Muscle of back (tissue), 13 donors: ENCODE data around the gene RPL12. TPM values are rescaled to one million over a fixed set of nuclear protein-coding genes. Genes with fewer than 3 reads are reported as not detected.

Experiments
- DNase-seq, 3 donors: peaks; one replicate each; pipeline versions ENCODE4 v3.0.0 to v3.0.0-alpha.2; 2013
- long read RNA-seq, 9 donors: transcript quantifications; one replicate each; lab custom pipeline, GENCODE V29; 2026
- polyA plus RNA-seq, 10 donors: library from polyadenylated mRNA; unstranded; fragments of 120-200 nt; gene quantifications; one replicate each; pipeline ENCODE4 v1.2.1, GENCODE V29; 2013; ENCODE audit not compliant: insufficient read length in 10 of 10

The RPL12 gene
- polyA plus RNA-seq: 1,000 to 10,000 TPM; 1,554 to 2,407 (median 2,044) TPM
- long read RNA-seq, donor 1, transcript RPL12-201 (7 exons, 633 nt): major isoform, 1,142 of 2,764 reads
- long read RNA-seq, donor 1, transcript RPL12-203 (4 exons, 2,275 nt): minor isoform, 375 of 2,764 reads
- long read RNA-seq, donor 1, transcript RPL12-204 (7 exons, 864 nt): minor isoform, 7 of 2,764 reads
- long read RNA-seq, donor 1, partial matches to known transcripts: 1,186 of 2,764 reads
- long read RNA-seq, donor 1, other reads (novel, unspliced or antisense): 50 of 2,764 reads
- long read RNA-seq, donor 2, transcript RPL12-204 (7 exons, 864 nt): minor isoform, 7 of 3,152 reads
- long read RNA-seq, donor 2, transcript RPL12-201 (7 exons, 633 nt): major isoform, 1,419 of 3,152 reads
- long read RNA-seq, donor 2, transcript RPL12-203 (4 exons, 2,275 nt): minor isoform, 347 of 3,152 reads
- long read RNA-seq, donor 2, transcript RPL12-202 (2 exons, 344 nt): minor isoform, 5 of 3,152 reads
- long read RNA-seq, donor 2, partial matches to known transcripts: 1,268 of 3,152 reads
- long read RNA-seq, donor 2, other reads (novel, unspliced or antisense): 106 of 3,152 reads
- long read RNA-seq, donor 3, partial matches to known transcripts: 0 of 4 reads
- long read RNA-seq, donor 3, other reads (novel, unspliced or antisense): 0 of 4 reads
- long read RNA-seq, donor 4, transcript RPL12-201 (7 exons, 633 nt): major isoform, 1,249 of 3,010 reads
- long read RNA-seq, donor 4, transcript RPL12-203 (4 exons, 2,275 nt): minor isoform, 206 of 3,010 reads
- long read RNA-seq, donor 4, partial matches to known transcripts: 1,464 of 3,010 reads
- long read RNA-seq, donor 4, other reads (novel, unspliced or antisense): 85 of 3,010 reads
- long read RNA-seq, donor 5, transcript RPL12-201 (7 exons, 633 nt): major isoform, 2,087 of 4,226 reads
- long read RNA-seq, donor 5, transcript RPL12-204 (7 exons, 864 nt): minor isoform, 12 of 4,226 reads
- long read RNA-seq, donor 5, transcript RPL12-202 (2 exons, 344 nt): minor isoform, 7 of 4,226 reads
- long read RNA-seq, donor 5, transcript RPL12-203 (4 exons, 2,275 nt): minor isoform, 614 of 4,226 reads
- long read RNA-seq, donor 5, partial matches to known transcripts: 1,362 of 4,226 reads
- long read RNA-seq, donor 5, other reads (novel, unspliced or antisense): 144 of 4,226 reads
- long read RNA-seq, donor 6, transcript RPL12-201 (7 exons, 633 nt): major isoform, 1,538 of 3,616 reads
- long read RNA-seq, donor 6, transcript RPL12-204 (7 exons, 864 nt): minor isoform, 10 of 3,616 reads
- long read RNA-seq, donor 6, transcript RPL12-203 (4 exons, 2,275 nt): minor isoform, 365 of 3,616 reads
- long read RNA-seq, donor 6, partial matches to known transcripts: 1,574 of 3,616 reads
- long read RNA-seq, donor 6, other reads (novel, unspliced or antisense): 126 of 3,616 reads
- long read RNA-seq, donor 7, transcript RPL12-204 (7 exons, 864 nt): minor isoform, 16 of 2,838 reads
- long read RNA-seq, donor 7, transcript RPL12-202 (2 exons, 344 nt): minor isoform, 7 of 2,838 reads
- long read RNA-seq, donor 7, transcript RPL12-203 (4 exons, 2,275 nt): minor isoform, 289 of 2,838 reads
- long read RNA-seq, donor 7, transcript RPL12-201 (7 exons, 633 nt): major isoform, 1,041 of 2,838 reads
- long read RNA-seq, donor 7, partial matches to known transcripts: 1,415 of 2,838 reads
- long read RNA-seq, donor 7, other reads (novel, unspliced or antisense): 70 of 2,838 reads
- long read RNA-seq, donor 8, transcript RPL12-201 (7 exons, 633 nt): major isoform, 684 of 1,885 reads
- long read RNA-seq, donor 8, transcript RPL12-203 (4 exons, 2,275 nt): minor isoform, 247 of 1,885 reads
- long read RNA-seq, donor 8, transcript RPL12-204 (7 exons, 864 nt): minor isoform, 10 of 1,885 reads
- long read RNA-seq, donor 8, partial matches to known transcripts: 912 of 1,885 reads
- long read RNA-seq, donor 8, other reads (novel, unspliced or antisense): 31 of 1,885 reads
- long read RNA-seq, donor 9, transcript RPL12-203 (4 exons, 2,275 nt): minor isoform, 51 of 328 reads
- long read RNA-seq, donor 9, transcript RPL12-201 (7 exons, 633 nt): major isoform, 176 of 328 reads
- long read RNA-seq, donor 9, partial matches to known transcripts: 93 of 328 reads
- long read RNA-seq, donor 9, other reads (novel, unspliced or antisense): 6 of 328 reads

DNA sequence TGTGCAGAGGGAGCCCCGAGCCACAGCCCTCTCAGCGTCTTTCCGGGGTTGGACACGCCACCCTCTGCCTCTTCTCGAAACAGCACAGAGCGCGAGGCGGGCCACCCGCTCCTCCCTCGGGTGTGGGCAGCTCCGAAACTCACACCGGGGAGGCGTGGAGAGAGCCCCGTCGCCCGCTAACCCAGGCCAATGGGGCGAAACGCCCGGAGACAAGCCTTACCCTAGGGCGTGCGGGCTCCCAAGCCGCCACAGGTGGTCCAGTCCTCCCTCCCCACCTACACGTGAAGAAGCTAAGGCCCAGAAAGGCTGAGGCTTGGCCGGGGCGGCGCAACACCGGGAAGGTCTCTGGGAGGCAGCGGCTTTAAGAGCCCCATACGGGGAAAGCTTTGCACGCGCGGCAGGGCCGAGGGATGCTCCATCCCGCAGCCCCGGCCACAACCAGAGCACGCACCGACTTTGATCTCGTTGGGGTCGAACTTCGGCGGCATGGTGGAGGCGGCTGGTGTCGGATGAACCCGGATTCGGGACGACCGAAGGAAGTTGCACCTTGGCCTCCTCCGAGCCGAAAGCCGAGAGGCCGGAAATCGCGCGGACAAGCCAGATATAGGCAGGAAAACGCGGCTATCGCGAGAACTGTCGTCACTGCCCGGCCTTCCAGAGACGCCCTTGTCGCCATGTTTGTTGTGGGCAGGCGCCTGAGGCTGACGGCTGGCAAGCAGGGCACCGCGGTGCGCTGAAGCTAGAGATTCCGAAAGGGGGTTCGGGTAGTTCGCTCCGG lies at the start of gene RPL12, which contains the start of gene LRSAM1:
Gene RPL12 (minus strand): TSS at position 577 of the 778 bp plus-strand sequence. CDS start 89 bp downstream, at position 488.
Gene LRSAM1 (plus strand): TSS at position 681 of the 778 bp plus-strand sequence. CDS start 3,018 bp downstream, outside the sequence.
- DNase-seq: peak; percentile 96 to 98 (median 97)

DNA sequence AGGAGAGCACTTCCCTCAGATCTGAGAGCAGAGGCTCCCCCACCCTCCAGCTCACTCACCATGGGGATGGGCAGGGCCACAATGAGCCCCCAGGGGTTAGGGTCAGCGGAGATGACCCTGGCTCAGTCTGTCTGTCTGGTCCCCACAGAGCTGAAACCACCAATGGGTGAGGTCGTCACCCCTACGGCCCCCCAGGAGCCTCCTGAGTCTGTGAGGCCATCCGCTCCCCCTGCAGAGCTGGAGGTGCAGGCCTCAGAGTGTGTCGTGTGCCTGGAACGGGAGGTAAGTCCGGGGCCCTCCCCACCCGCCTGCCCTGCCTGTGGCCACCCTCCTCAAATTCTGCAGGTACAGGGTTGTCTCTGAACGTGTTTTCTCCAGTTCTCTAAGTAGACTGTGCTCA lies 49.7 kb upstream of the RPL12 start:
- DNase-seq: no peak

DNA sequence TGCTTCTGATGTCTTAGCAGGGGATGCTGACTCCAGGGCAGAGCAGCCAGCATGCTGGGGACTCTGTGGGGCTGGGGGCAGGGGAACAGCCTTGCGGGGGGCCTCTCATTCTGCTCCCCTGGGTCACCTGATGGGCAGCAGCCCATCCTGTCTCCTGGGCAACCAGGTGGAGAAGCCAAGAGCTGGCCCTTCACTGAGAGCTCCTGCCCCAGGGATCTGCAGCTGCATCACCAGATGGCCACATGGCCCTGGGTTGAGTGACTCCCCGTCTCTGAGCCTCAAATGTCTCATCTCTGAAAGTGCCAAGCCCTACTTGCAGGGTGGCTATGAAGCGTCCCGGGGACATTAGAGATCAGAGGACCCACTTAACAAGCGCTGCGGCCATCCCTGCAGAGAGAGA lies 49.2 kb upstream of the RPL12 start:
- no peak for DNase-seq

DNA sequence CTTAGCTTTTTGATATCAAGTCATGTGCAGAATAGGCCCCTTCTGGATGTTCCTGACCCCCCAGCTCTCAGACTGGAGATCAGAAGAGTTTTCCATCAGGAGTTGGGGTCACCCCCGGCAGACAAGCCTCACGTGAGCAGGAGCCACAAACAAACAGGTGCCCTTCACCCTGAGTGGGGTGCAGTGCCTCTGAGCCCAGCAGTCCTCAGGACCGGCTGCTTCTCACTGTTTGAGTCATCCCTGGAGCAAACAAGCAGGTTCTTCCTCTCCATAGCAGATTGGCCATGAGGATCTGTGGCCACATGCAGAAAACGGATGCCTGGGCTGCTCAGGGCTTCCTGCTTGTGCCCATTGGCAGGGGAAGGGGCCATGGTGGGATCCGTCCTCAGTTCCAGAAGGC lies 47.1 kb upstream of the RPL12 start:
- no peak for DNase-seq

DNA sequence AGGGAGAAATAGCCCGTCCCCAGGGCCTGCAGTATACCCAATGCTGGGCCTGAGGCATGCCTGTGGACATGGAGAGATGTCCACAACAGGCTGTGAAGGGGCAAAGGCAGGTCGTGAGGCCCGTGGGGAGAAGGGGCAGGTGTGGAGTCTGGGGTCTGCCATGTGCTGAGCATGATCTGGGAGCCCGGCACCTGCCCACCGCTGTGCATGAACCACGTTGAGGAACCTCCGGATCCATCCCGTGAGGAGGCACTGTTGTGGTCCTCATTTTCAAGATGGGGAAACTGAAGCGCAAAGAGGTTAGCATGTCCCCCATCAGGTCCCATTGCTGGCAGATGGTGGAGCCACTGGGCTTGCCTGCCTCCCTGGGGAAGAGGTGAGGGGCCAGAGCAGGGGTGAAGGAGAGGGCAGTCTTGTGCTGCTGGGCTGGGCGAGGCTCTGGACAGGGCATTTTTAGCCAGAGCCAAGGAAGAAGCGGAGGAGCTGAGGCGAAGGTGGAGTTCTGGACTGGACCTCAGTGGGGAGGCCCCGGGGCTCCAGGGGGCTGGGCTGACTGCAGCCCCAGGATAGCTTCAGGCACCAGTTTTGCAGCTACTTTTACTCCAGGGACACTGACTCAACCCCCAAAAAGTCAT lies 46.6 kb upstream of the RPL12 start:
- DNase-seq: no peak

DNA sequence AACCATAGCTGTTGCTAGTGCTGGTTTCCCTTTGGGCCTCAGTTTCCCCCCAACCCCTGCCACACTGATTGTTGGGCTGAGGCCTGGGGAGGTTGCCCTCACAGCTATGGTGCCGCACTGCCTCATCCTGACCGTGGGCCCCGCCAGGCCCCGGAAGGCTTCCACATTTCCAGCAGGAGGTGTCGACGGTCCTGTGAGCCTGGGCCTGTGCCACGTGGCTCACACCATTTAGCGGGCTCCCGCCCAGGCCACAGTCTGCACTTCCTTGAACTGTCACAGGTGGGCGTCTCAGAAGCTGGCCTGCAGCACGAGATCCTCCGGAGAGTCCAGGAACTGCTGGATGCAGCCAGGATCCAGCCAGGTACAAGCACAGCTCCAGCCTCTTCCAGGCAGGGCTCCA lies 45.8 kb upstream of the RPL12 start:
- no peak for DNase-seq

DNA sequence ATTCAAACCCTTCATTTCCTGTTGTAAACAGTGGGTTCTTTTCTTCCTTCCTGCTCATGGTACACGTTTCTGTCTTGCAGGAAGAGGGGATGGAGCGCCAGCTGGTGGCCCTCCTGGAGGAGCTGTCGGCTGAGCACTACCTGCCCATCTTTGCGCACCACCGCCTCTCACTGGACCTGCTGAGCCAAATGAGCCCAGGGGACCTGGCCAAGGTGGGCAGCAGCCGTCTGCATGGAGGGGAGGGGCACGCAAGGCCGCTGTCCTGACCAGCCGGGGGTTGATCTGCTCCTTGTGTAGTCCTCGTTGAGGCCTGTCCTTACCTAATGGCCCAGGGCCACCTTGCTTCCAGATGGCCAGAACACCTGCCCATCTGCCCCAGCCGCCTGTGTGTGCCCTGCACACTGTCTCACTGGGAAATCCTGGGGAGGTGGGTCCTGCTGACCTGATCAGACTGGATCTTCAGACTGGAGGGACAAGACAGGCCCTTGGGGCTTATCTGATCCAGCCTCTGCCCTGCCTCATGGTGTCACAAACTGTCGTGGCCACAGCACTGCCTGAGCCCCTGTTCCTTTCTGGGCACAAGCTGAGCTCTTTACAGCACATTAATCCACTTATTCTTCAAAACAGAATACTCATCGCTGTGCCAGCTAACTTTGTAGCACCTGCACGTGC lies 44.8 kb upstream of the RPL12 start:
- no peak for DNase-seq

DNA sequence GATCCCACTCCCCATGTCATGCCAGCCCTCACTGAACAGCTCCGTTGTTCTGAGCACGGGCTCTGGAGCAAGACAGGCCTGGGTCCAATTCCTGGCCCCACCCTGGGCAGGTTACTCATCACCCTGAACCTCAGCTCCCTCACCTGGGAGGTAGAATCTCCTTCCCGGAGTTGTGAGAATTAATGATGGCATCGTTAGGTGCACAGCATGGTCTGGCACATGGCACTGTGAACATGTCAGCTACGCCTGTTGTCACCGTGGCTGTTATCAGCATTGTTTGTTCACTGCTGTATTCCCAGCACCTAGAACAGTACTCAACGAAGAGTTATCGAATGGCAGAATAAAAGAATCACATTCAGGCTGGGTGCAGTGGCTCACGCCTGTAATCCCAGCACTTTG lies 43.1 kb upstream of the RPL12 start:
- DNase-seq: no peak

DNA sequence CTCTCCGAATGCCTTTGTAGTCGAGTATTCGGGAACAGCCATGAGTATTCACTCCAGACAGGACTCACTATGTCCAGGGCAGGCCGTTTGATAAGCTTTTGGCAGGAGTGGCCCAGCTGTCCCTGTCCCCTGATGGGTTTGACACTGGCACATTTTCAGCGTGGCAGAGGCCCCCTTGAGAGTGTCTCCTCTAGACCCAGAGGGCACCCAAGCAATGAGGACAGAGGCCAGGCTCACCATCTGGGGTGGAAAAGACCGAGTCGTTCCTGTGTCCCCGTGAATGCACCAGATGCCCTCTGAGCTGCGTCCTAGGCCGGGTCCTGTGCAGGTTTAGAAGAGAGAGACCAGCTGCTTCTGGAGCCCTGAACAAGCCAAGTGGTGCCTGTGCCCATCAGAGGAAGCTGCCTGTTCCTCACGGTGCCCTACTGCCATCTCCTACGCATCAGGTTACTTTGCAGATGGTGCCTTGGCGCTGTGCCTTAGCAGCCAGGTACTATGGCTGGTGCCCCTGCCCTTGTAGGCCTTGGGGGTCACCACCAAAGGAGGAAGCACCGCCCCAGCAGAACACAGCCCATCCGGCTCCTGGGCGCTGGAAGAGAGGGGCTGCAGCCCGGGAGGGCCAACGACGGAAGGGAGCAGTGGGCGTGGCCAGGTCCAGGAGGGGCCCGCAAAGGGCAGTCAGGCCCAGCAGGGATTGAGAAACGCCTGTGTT lies 42.5 kb upstream of the RPL12 start:
- no peak for DNase-seq

DNA sequence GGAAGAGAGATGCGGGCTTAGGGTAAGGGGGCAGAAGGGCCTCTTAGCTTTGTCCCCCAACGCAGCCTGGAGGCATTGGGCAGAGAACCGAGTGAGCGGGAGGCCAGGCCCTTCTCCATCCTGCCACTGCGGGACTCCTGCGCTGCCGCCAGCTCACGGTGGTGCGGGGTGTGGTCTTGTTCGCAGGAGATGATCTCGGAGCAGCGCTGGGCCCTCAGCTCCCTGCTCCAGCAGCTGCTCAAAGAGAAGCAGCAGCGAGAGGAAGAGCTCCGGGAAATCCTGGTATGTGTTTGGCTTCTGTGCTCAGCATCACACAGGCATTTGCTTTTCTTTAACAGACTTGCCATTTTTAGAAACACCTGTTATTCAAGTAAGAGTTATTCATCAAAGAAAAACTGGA lies 41.4 kb upstream of the RPL12 start:
- DNase-seq: no peak

DNA sequence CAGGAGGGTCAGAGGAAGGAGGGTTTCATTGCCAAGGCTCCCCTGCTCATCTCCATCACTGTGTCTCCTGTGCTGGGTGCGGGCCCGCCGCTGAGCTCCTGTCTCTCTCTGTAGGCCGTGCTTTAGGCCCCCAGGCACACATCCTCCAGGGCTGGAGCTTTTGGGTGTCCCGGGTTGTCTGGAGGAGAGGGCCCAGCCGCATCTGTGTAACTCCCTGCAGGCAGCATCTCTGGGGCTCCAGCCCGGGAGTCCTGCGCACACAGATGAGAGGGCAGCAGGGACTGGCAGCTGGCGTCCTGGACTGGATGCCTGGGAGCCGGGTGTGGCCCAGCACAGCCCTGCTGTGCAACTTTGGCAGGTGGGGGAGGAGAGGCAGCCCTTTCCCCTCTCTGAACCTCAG lies 40.3 kb upstream of the RPL12 start:
- DNase-seq: no peak

DNA sequence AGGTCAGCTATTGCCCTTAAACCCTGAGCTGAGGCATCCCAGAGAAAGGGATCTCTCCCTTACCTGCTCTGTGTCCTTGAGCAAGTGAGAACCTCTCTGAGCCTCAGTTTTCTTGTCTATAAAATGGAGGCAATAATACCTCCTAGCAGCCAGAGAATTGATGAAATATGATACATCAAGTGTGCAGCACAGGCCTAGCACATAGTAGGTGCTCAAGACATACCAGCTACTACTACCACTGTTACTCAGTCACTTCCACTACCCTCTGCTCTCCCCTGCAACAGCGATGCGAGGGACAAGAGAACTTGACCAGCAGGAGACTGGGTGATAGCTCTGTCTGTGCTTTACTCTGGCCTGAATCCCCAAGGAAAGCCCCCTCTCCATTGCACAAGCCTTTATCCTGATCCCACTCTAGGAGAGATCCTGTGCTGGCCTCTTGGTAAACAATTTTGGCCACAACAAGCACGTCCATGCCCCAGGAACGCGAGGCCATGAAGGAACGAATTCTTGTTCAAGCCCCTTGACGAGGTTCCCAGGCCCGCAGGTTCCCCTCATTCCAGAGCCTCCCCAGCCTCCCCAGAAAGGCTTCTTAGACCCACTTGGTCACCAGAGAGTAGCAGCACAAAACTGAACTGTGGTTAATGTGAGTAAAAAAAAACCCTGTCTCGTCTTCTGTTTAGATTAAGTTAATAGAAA lies 39.5 kb upstream of the RPL12 start:
- no peak for DNase-seq

DNA sequence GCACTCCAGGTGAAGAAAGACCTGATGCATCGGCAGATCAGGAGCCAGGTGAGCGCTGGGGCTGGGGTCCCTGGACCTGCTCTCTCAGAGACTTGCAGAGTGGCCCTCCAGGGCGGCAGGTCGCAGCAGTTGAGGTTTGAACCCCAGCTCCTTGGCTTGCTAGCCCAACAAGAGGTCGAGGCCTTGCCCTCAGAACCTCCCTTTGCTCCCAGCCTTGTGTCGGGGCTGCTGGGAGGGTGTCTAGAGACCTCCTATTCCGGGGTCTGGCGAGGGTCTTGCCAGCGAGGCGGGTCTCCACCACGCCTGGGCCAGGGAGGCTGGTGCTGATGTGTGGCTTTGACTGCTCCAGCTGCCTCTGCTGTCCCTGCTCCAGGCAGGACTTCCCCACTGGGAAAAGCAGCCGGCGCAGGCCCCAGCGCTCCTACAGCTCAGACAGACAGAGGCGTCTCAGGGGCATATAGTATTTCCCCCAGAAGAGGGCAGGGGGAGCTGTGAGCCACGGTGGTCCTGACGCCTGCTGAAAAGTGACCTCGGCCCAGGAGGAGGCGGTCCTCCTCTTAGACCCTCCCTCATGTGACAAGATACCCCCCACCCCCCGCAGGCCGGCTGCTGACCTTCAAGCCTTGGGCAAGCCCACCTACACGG lies 38.4 kb upstream of the RPL12 start:
- no peak for DNase-seq

DNA sequence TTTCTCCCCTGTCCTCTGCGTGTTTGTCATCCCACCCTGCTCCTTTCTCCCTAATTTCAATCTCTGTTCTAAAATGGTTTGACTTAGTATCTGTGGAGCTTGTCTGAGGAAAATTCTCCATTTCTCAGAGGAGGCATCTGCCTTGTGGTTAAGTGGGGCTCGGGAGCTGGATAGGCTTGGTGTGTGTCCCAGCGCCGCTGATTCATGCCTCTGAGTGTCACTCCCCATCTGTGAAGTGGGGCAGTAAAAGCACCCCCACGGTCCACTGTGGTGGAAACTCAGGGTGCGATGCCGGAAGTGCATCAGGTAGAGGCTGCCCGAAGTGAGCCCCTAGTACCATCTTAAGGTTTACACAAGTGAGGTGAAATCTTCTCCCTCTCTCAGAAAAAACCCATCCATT lies 37.7 kb upstream of the RPL12 start:
- no peak for DNase-seq

DNA sequence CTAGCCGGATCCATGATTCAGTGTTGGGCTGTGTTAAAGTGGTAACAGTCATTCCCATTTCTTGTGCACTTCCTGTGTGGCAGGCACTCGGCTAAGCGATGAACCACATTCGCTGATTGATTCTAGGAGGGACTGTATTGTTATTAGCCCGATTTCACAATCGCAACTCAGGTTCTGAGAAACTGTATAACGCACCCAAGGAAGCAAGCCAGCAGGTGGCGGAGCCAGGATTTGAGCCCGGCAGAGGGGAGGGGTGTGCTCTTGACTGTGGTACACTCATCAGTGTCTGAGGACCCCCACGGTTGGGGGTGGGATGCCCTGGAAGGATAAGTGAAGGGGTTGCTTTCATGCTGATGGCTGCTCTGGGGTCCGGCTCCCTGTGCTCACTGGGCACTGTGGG lies 34.8 kb upstream of the RPL12 start:
- no peak for DNase-seq

DNA sequence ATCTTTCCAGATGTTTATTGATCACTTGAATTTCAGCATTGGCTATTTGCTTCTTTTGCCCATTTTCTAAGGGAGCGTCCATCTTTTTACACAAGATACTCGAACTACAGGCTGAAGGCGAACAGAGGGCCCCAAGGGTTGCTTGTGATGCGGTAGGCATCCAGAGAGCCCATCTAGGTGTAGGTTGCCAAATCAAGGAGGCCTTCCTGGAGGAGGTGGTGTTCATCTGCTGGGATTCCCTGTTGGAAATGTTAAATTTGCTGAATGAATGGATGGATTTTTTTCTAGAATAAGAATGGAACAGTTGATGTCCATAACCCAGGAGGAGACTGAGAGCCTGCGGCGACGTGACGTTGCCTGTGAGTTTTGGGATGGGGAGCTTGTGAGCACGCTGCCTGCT lies 31.5 kb upstream of the RPL12 start:
- no peak for DNase-seq
